Colonic mucosa (tissue), 4 donors: ENCODE measurements around the gene MAGI2. TPM values are rescaled to one million over a fixed set of nuclear protein-coding genes. Genes with fewer than 3 reads are reported as not detected.

Experiments
- DNase-seq: peaks from one replicate; pipeline ENCODE4 v3.0.0-alpha.2; 2020
- H3K27ac ChIP-seq: fragments of 200-600 bp; one replicate; pipeline ENCODE4 v1.8.0; 2021
- H3K27me3 ChIP-seq: fragments of 200-600 bp; one replicate; pipeline ENCODE4 v1.8.0; 2021
- H3K36me3 ChIP-seq: fragments of 200-600 bp; one replicate; pipeline ENCODE4 v1.8.0; 2021
- H3K4me1 ChIP-seq: fragments of 200-600 bp; one replicate; pipeline ENCODE4 v1.8.0; 2021; ENCODE audit warnings: mild to moderate bottlenecking
- H3K4me3 ChIP-seq: fragments of 200-600 bp; one replicate; pipeline ENCODE4 v1.8.0; 2021
- H3K9ac ChIP-seq, 2 donors: one replicate each; pipeline ENCODE4 v1.7.0; 2013; ENCODE audit warnings: control low read depth in 2 of 2, low read depth in 2 of 2, low read length in 2 of 2
- H3K9me3 ChIP-seq: fragments of 200-600 bp; one replicate; pipeline ENCODE4 v1.8.0; 2021
- CTCF ChIP-seq: fragments of 200-600 bp; IDR thresholded peaks from one replicate; pipeline ENCODE4 v1.8.0; 2022; ENCODE audit warnings: antibody characterized with exemption, mild to moderate bottlenecking
- intact Hi-C: fragments of 100-400 bp; cut with DNase I; formaldehyde crosslinking; loops from one replicate; pipeline ENCODE4 v1.14.1; 2022
- total RNA-seq, 2 donors: library from RNA; stranded (reverse); fragmentation: NEBNext Ultra II Directional in 1 of 2; extraction: Animal tissue kit (Norgen Biotek cat#: 25700) in 1 of 2; gene quantifications; one replicate each; pipeline ENCODE4 v1.2.1, GENCODE V29; 2021
- donor health status: healthy.
- donor health status: DM: no; HTN: no; CAD: no.
- donor health status: DM: no; HTN: no; CAD: no.

Gene MAGI2
- total RNA-seq, 2 donors from 2014 or later, result 1.1 to 2.4 TPM

- TF ChIP-seq CTCF, result no peak
- no peak for DNase-seq
- Histone ChIP-seq H3K27me3 (no peaks in the 10 kb centered on the region), H3K9me3 (no peaks in the 10 kb centered on the region), H3K27ac (no peak overlapping the region), H3K36me3 (no peaks in the 10 kb centered on the region), H3K9ac (no peak overlapping the region), H3K4me3 (no peak overlapping the region), H3K4me1 (no peaks in the 10 kb centered on the region)
- intact Hi-C loops, result no loop called here
Observed at GRCh38 chr7:79329464-79329863, 124.0 kb downstream of the MAGI2 start.

DNA sequence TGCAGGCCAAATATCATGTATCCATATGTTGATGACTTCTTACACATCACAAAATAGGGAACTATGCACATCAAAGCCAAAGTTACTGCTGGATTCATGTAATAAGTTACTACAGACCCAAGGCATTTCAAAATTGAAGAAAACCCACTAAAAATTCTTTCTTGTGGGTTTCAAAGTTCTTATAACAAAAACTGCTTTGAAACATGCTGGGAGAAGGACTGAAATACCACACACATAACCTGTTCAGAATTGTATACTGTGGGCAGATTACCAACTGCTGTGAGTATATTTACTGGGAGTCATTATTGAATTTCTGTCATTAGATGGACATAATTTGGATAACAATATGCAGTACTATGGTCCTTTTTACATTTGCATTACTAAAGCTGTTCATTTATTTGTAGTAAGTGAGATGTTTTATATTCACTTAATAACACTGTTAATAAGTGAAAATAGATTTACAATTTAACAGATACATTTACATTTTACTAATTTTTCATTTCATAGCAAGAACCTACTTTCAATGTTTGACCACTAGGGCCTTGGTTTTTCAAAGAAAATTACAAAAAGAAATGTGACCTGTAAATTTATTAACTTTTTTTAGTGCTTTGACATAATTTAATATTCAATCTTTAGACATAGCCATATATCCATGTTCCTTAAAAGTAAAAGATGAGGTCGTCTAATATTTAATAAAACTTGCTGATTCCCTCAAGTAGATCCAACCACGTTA is 132.6 kb downstream of the MAGI2 start:
- Histone ChIP-seq H3K9ac (no peak overlapping the region), H3K36me3 (no peaks in the 10 kb centered on the region), H3K27me3 (no peaks in the 10 kb centered on the region), H3K9me3 (no peaks in the 10 kb centered on the region), H3K27ac (no peak overlapping the region), H3K4me3 (no peak overlapping the region), H3K4me1 (no peaks in the 10 kb centered on the region)
- intact Hi-C loops, result no loop called here
- no peak for DNase-seq
- TF ChIP-seq CTCF, result no peak

DNA sequence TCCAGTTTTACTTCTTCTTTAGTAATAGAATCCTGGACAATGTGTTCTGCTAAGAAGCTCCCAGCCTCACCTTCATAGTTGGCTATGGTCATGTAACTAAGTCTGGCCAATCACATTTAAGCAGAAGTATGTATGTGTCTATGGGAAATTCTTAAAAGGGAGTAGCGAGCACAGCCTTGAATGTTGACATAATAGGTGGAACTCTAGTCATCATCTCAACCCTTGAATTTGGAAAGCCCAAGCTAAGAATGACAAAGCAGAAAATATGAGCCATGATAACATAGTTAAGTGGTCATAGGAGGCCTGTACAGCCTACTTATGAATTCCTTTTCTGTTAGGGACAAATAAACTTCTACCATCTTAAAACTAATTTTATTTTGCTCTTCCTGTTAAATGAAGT is 134.1 kb downstream of the MAGI2 start:
- Histone ChIP-seq H3K4me1 (no peaks in the 10 kb centered on the region), H3K9me3 (no peaks in the 10 kb centered on the region), H3K4me3 (no peak overlapping the region), H3K9ac (no peak overlapping the region), H3K27me3 (no peaks in the 10 kb centered on the region), H3K27ac (no peak overlapping the region), H3K36me3 (no peaks in the 10 kb centered on the region)
- DNase-seq, result no peak
- intact Hi-C loops, result no loop called here
- no peak for TF ChIP-seq CTCF

DNA sequence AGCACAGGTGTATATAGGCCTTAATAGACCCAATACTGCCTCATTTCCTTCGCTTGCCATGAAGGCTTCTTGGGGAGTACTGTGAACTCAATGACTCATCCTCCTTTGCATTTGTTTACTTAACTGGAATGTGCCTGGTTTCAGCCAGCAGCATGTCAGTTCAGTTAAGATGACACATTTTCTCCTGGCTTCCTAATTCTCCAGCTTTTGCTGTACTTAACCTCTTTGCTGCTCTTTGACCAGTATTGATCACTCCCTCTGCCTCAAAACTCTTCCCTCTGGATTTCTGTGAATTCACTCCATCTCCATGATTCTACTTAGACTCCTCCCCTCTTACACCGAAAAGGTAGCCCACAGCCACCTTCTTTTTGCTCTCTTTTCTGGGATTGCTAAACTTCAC is 135.7 kb downstream of the MAGI2 start:
- Histone ChIP-seq H3K36me3 (no peaks in the 10 kb centered on the region), H3K9ac (no peak overlapping the region), H3K9me3 (no peaks in the 10 kb centered on the region), H3K4me3 (no peak overlapping the region), H3K4me1 (no peaks in the 10 kb centered on the region), H3K27ac (no peak overlapping the region), H3K27me3 (no peaks in the 10 kb centered on the region)
- intact Hi-C loops, result no loop called here
- DNase-seq, result no peak
- TF ChIP-seq CTCF, result no peak

GRCh38 chr7:79312022-79312421 is 141.4 kb downstream of the MAGI2 start:
- H3K27ac ChIP-seq, result no peak overlapping the region
- no peak for DNase-seq

More at GRCh38 chr7:79312022-79312421, 141.4 kb downstream of the MAGI2 start:
- no peak for TF ChIP-seq CTCF
- intact Hi-C loops, result no loop called here
- Histone ChIP-seq H3K9me3 (no peaks in the 10 kb centered on the region), H3K36me3 (no peaks in the 10 kb centered on the region), H3K4me3 (no peak overlapping the region), H3K9ac (no peak overlapping the region), H3K4me1 (no peaks in the 10 kb centered on the region), H3K27me3 (no peaks in the 10 kb centered on the region)
